Stimulated activated CD8-positive, alpha-beta memory T cell treated with anti-CD3 and anti-CD28 coated beads, Interleukin-7, amount 100 ng/mL, for 1 hour (primary cell): ENCODE results near the gene MXRA8.
"Not testable (repeated sequence)": the region's sequence is repeated elsewhere in the genome, so short reads cannot be mapped to it uniquely, and the experiment has no call there.

Source experiments
- DNase-seq, 2 donors: peaks; one replicate each; pipeline ENCODE4 v3.0.0-alpha.2; 2020; ENCODE audit warnings: low read depth in 2 of 2

Gene MXRA8

GRCh38 chr1:1358433-1359271 lies at the start of gene MXRA8:
MXRA8 (minus strand) TSS chr1:1358555; CDS start chr1:1358504, 51 bp downstream.
- no peak for DNase-seq

GRCh38 chr1:1407636-1408318 lies 49.4 kb upstream of the MXRA8 start:
- no peak for DNase-seq

GRCh38 chr1:1406821-1407635 lies 48.7 kb upstream of the MXRA8 start, which contains the start of gene MRPL20:
MRPL20 (minus strand) TSS chr1:1407293; CDS start chr1:1407217, 76 bp downstream.
- DNase-seq, result peak; percentile 93

- no peak for DNase-seq
Measured at GRCh38 chr1:1406101-1406820, 47.9 kb upstream of the MXRA8 start.

- no peak for DNase-seq
Measured at GRCh38 chr1:1403653-1404052, 45.3 kb upstream of the MXRA8 start.

GRCh38 chr1:1402901-1403392 lies 44.6 kb upstream of the MXRA8 start:
- DNase-seq, result not testable (repeated sequence)

GRCh38 chr1:1402072-1402900 lies 43.9 kb upstream of the MXRA8 start:
- DNase-seq, result no peak

GRCh38 chr1:1401457-1402010 lies 43.2 kb upstream of the MXRA8 start:
- no peak for DNase-seq

- DNase-seq, result no peak
Measured at GRCh38 chr1:1400576-1401456, 42.5 kb upstream of the MXRA8 start.

GRCh38 chr1:1399872-1400575 lies 41.7 kb upstream of the MXRA8 start:
- DNase-seq, result no peak

GRCh38 chr1:1399187-1399871 lies 41.0 kb upstream of the MXRA8 start, which contains the start of gene CCNL2:
CCNL2 (minus strand) TSS chr1:1399335; CDS start chr1:1399306, 29 bp downstream.
- DNase-seq, result peak; percentile 98

GRCh38 chr1:1398677-1399186 lies 40.4 kb upstream of the MXRA8 start:
- no peak for DNase-seq

- no peak for DNase-seq
Measured at GRCh38 chr1:1397839-1398523, 39.6 kb upstream of the MXRA8 start.

- DNase-seq, result no peak
Measured at GRCh38 chr1:1395166-1395565, 36.8 kb upstream of the MXRA8 start.

GRCh38 chr1:1394116-1394515 lies 35.8 kb upstream of the MXRA8 start:
- DNase-seq, result no peak

- DNase-seq, result no peak
Measured at GRCh38 chr1:1393428-1393827, 35.1 kb upstream of the MXRA8 start.

- DNase-seq, result no peak
Measured at GRCh38 chr1:1393014-1393413, 34.7 kb upstream of the MXRA8 start.
